A549 (cell line): ENCODE measurements around the gene LIMS1. TPM values are rescaled to one million over a fixed set of nuclear protein-coding genes. Genes with fewer than 3 reads are reported as not detected.
A peak's percentile ranks its signal among the peaks of the same experiment; 100 is the strongest.
"Not testable (repeated sequence)": the region's sequence is repeated elsewhere in the genome, so short reads cannot be mapped to it uniquely, and the experiment has no call there.

Experiments used
- ATAC-seq, 2 experiments: fragments of 200-7000 bp in 1 of 2; fragments of >200 bp in 1 of 2; cut with Nextera tagmentation in 1 of 2; cut with Tn5 transposase in 1 of 2; 3 replicates each; pipeline versions ENCODE4 v1.8.0 to v1.9.1; 2018 to 2020; ENCODE audit warnings: mild to moderate bottlenecking in 1 of 2, moderate library complexity in 1 of 2
- CTCF ChIA-PET: fragments of 300-600 bp; sonication (Branson Sonifier 250); formaldehyde crosslinking; extraction: SDS; loops from one replicate; lab custom pipeline; 2021; ENCODE audit warnings: antibody characterized with exemption, inconsistent platforms; lab: Yijun Ruan, JAX
- POLR2A ChIA-PET: fragments of 350-600 bp; formaldehyde crosslinking; extraction: SDS; loops from one replicate; lab custom pipeline; 2021; ENCODE audit warnings: antibody characterized with exemption, inconsistent platforms; lab: Yijun Ruan, JAX
- DNase-seq, 2 experiments: peaks; one replicate each; pipeline versions ENCODE4 v3.0.0 to v3.0.0-alpha.2; 2011 to 2016; ENCODE audit warnings: low read depth in 1 of 2, low spot score in 1 of 2
- FAIRE-seq: peaks from 2 replicates; lab custom pipeline; 2011; peaks lifted over from hg19 to GRCh38; lab: Jason Lieb, UNC
- H3K27ac ChIP-seq, 2 experiments: fragments of >200 bp; sonication (Bioruptor Twin); formaldehyde crosslinking; 3 replicates each; pipeline ENCODE4 v1.5.1; 2016 to 2017
- H3K4me1 ChIP-seq: fragments of >200 bp; sonication (Bioruptor Twin); formaldehyde crosslinking; 3 replicates; pipeline ENCODE4 v1.6.1; 2016
- H3K4me2 ChIP-seq: fragments of >200 bp; sonication (Bioruptor Twin); formaldehyde crosslinking; 3 replicates; pipeline ENCODE4 v1.6.1; 2016
- H3K4me3 ChIP-seq: fragments of >200 bp; sonication (Bioruptor Twin); formaldehyde crosslinking; 3 replicates; pipeline ENCODE4 v1.5.1; 2016
- H3K9me3 ChIP-seq: fragments of >200 bp; sonication (Bioruptor Twin); formaldehyde crosslinking; 3 replicates; pipeline ENCODE4 v1.6.1; 2016
- BCL3 ChIP-seq: fragments of >200 bp; sonication (Bioruptor Twin); formaldehyde crosslinking; IDR thresholded peaks from 3 replicates; pipeline ENCODE4 v1.6.1; 2016
- CBX8 ChIP-seq: fragments of 200-600 bp; sonication (generic); IDR thresholded peaks from 2 replicates; pipeline ENCODE4 v1.6.1; 2016
- CEBPB ChIP-seq, 2 experiments: fragments of >200 bp in 1 of 2; sonication (Bioruptor Twin) in 1 of 2; formaldehyde crosslinking in 1 of 2; IDR thresholded peaks; 2 replicates each; pipeline ENCODE4 v1.6.1; 2012 to 2016
- EP300 ChIP-seq, 2 experiments: fragments of >200 bp; sonication (Bioruptor Twin); formaldehyde crosslinking; IDR thresholded peaks; 2 replicates in 1 of 2; 3 replicates in 1 of 2; pipeline ENCODE4 v1.6.1; 2016 to 2017
- ESRRA ChIP-seq: fragments of 150-350 bp; IDR thresholded peaks from 2 replicates; pipeline ENCODE4 v1.6.1; 2014; ENCODE audit warnings: mild to moderate bottlenecking, low read length, borderline replicate concordance
- FOSL2 ChIP-seq, 2 experiments: fragments of 450-650 bp in 1 of 2; fragments of >200 bp in 1 of 2; sonication (Bioruptor Twin) in 1 of 2; formaldehyde crosslinking; IDR thresholded peaks; 2 replicates each; pipeline versions ENCODE4 v1.5.0 to v1.6.1; 2016 to 2020; ENCODE audit warnings: mild to moderate bottlenecking in 1 of 2, moderate library complexity in 1 of 2
- HEYL ChIP-seq: fragments of 250-450 bp; sonication (Bioruptor Pico); IDR thresholded peaks from 2 replicates; pipeline ENCODE4 v1.8.0; 2021; ENCODE audit warnings: mild to moderate bottlenecking, moderate library complexity
- JUN ChIP-seq, 2 experiments: fragments of >200 bp; sonication (Bioruptor Twin); formaldehyde crosslinking; IDR thresholded peaks; 2 replicates in 1 of 2; 3 replicates in 1 of 2; pipeline ENCODE4 v1.6.1; 2016 to 2017
- JUNB ChIP-seq: fragments of >200 bp; sonication (Bioruptor Twin); formaldehyde crosslinking; IDR thresholded peaks from 2 replicates; pipeline ENCODE4 v1.6.1; 2016
- KDM1A ChIP-seq: fragments of 200-600 bp; sonication (generic); IDR thresholded peaks from 2 replicates; pipeline ENCODE4 v1.6.1; 2016; ENCODE audit warnings: low read depth, mild to moderate bottlenecking
- MAFK ChIP-seq: fragments of 450-650 bp; IDR thresholded peaks from 2 replicates; pipeline ENCODE4 v1.6.1; 2014; ENCODE audit not compliant: partially characterized antibody
- NPAS2 ChIP-seq: fragments of 250-450 bp; sonication (Bioruptor Pico); IDR thresholded peaks from 2 replicates; pipeline ENCODE4 v1.8.0; 2022; ENCODE audit warnings: mild to moderate bottlenecking, moderate library complexity, borderline replicate concordance
- PHF8 ChIP-seq: fragments of 200-600 bp; sonication (generic); IDR thresholded peaks from 2 replicates; pipeline ENCODE4 v1.6.1; 2016; ENCODE audit warnings: low read depth, mild to moderate bottlenecking, antibody characterized with exemption, moderate library complexity, borderline replicate concordance
- RAD21 ChIP-seq, 2 experiments: fragments of >200 bp in 1 of 2; sonication (Bioruptor Twin) in 1 of 2; formaldehyde crosslinking in 1 of 2; IDR thresholded peaks in 1 of 2; conservative IDR thresholded peaks in 1 of 2; 2 replicates in 1 of 2; 3 replicates in 1 of 2; pipeline ENCODE4 v1.6.1; 2012 to 2018; ENCODE audit warnings: inconsistent platforms in 1 of 2
- TFCP2L1 ChIP-seq: fragments of 250-450 bp; sonication (Bioruptor Pico); IDR thresholded peaks from 2 replicates; pipeline ENCODE4 v1.5.0; 2021; ENCODE audit warnings: mild to moderate bottlenecking
- WGBS: methylation state at CpG from one replicate; pipeline ENCODE4 v1.1.6; 2017; ENCODE audit errors: missing lambda C conversion rate; 5-methylcytosine and 5-hydroxymethylcytosine counted together
- polyA plus RNA-seq, 4 experiments: library from polyadenylated mRNA; depleted of rRNA in 3 of 4; stranded (reverse); fragments of >200 nt; fragmentation: RNase III in 1 of 4; extraction: RNeasy Plus Mini Kit Qiagen cat#74134 plus additional on column Dnase treatment in 1 of 4; gene quantifications; 2 replicates in 3 of 4; 3 replicates in 1 of 4; pipeline ENCODE4 v1.2.3, GENCODE V29; 2011 to 2017
- TF ChIP-seq, protein P1 (sequence below): fragments of >200 bp; sonication (Bioruptor Twin); formaldehyde crosslinking; IDR thresholded peaks from 2 replicates; pipeline ENCODE4 v1.6.1; 2016
- TF ChIP-seq, protein P2 (sequence below): IDR thresholded peaks from 2 replicates; pipeline ENCODE4 v1.6.1; 2012

The LIMS1 gene
- polyA plus RNA-seq, 2 of the 4 experiments (the other 2 are of a cell fraction): 40.0 to 94.1 TPM

GRCh38 chr2:108491848-108492247 lies 42.4 kb upstream of the LIMS1 start:
- H3K4me3 ChIP-seq: no peak overlapping the region
- POLR2A ChIA-PET: interaction anchor here (0.7 to 1.2 kb wide), 4 partner anchors 42 to 92 kb away, joined by 3 to 9 read pairs (median 7); partner anchors contain the start of genes GCC2 and LIMS1
- FAIRE-seq (no peak), ATAC-seq (no peak), DNase-seq (no peak)
- peak overlapping the region; percentile 58 for H3K4me2 ChIP-seq
- H3K9me3 ChIP-seq: no peaks in the 10 kb centered on the region
- H3K4me1 ChIP-seq: peaks cover 27% of the 10 kb centered on the region
- CTCF ChIA-PET: interaction anchor here (0.6 to 2.5 kb wide), 3 partner anchors 92 to 272 kb away, joined by 3 to 10 read pairs (median 3); no protein-coding TSS in a partner anchor
- TF ChIP-seq CBX8 (no peak), MAFK (no peak), JUN (IDR thresholded peaks at IDR 0.05) (no peak), ESRRA (no peak), KDM1A (no peak)
- peak overlapping the region; percentile 73 to 77; a peak in 5 of 6 replicates for H3K27ac ChIP-seq

DNA sequence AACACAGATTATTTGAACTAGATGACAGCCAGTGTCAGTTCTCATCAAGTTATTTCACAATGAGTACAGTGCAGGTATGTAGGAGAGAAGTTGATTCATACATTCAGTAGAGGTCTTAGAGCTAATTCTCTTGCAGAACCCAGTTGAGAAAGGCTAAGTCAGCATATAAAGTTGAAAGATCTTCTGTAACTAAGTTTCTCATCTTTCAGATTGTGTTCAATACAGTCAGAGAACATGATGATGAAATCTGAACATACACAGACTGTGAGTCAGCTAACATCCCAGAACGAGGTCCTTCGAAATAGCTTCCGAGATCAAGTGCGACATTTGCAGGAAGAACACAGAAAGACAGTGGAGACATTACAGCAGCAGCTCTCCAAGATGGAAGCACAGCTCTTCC lies 41.9 kb upstream of the LIMS1 start:
- Histone ChIP-seq H3K4me2 (peak overlapping the region; percentile 58), H3K4me3 (no peak overlapping the region)
- 10% methylated on average over 4 of the region's 4 CpGs for WGBS
- ATAC-seq: peak; percentile 99
- TF ChIP-seq CEBPB (IDR thresholded peaks at IDR 0.05) (peak; percentile 83 to 89), NPAS2 (CRISPR knock-in tag) (no peak), BCL3 (no peak), PHF8 (no peak), MAFK (peak; percentile 100), JUNB (peak; percentile 76), FOSL2 (IDR thresholded peaks at IDR 0.05) (peak; percentile 82), FOSL2 (CRISPR knock-in tag; IDR thresholded peaks at IDR 0.05) (peak; percentile 92), HEYL (CRISPR knock-in tag) (no peak), JUN (IDR thresholded peaks at IDR 0.05) (peak; percentile 39 to 77; a peak in 2 of 5 replicates), EP300 (IDR thresholded peaks at IDR 0.05) (peak; percentile 25 to 35; a peak in 1 of 5 replicates), RAD21 (conservative IDR thresholded peaks at IDR 0.05 in 1 of 2, IDR thresholded peaks at IDR 0.05 in 1 of 2) (peak; percentile 33 to 48; a peak in 4 of 5 replicates), TFCP2L1 (no peak), KDM1A (no peak)
- TF ChIP-seq, protein P1, sequence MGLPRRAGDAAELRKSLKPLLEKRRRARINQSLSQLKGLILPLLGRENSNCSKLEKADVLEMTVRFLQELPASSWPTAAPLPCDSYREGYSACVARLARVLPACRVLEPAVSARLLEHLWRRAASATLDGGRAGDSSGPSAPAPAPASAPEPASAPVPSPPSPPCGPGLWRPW: 0 out of 2 replicates have a peak, but pooled peaks have one; percentile 31
- TF ChIP-seq, protein P2, sequence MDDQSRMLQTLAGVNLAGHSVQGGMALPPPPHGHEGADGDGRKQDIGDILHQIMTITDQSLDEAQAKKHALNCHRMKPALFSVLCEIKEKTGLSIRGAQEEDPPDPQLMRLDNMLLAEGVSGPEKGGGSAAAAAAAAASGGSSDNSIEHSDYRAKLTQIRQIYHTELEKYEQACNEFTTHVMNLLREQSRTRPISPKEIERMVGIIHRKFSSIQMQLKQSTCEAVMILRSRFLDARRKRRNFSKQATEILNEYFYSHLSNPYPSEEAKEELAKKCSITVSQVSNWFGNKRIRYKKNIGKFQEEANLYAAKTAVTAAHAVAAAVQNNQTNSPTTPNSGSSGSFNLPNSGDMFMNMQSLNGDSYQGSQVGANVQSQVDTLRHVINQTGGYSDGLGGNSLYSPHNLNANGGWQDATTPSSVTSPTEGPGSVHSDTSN: no peak
- TF ChIP-seq, all 56 proteins: peak for 8
- ChIA-PET POLR2A (interaction anchor here (0.7 to 1.2 kb wide), 5 partner anchors 41 to 92 kb away, joined by 3 to 9 read pairs (median 6); partner anchors contain the start of genes GCC2 and LIMS1), CTCF (interaction anchor here (0.6 to 2.5 kb wide), 4 partner anchors 92 to 273 kb away, joined by 3 to 10 read pairs (median 3); no protein-coding TSS in a partner anchor)
- H3K4me1 ChIP-seq: peaks cover 27% of the 10 kb centered on the region
- DNase-seq: peak; percentile 66 to 88
- peak overlapping the region; percentile 73 to 77 for H3K27ac ChIP-seq
- FAIRE-seq: peak; percentile 86
- H3K9me3 ChIP-seq: no peaks in the 10 kb centered on the region

DNA sequence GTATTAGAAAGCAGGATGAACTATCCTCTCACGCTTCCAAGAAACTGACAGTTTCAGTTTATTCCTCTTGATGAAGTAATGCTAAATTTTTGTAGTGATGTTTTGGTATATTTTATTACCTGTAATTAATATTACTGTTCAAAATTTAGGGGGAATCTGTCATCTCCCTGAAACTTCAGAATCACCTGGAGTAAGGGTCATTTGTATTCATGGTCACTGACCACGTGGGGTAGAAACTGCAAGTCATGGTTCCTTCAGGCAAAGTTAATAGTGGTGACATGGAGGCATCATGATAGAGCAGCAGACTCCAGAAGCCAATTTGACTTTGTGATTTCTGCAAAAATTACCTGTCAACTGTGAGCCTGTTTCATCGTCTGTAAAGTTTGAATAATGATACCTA lies 38.1 kb upstream of the LIMS1 start:
- CTCF ChIA-PET, H3K27ac ChIP-seq, H3K4me3 ChIP-seq, H3K4me2 ChIP-seq, ATAC-seq, DNase-seq, POLR2A ChIA-PET, H3K9me3 ChIP-seq, FAIRE-seq: not testable (repeated sequence)
- 75% methylated on average over 2 of the region's 3 CpGs for WGBS
- peaks cover 25% of the 10 kb centered on the region for H3K4me1 ChIP-seq

- DNase-seq, H3K27ac ChIP-seq, FAIRE-seq, CTCF ChIA-PET, POLR2A ChIA-PET, H3K4me3 ChIP-seq, H3K4me2 ChIP-seq, H3K9me3 ChIP-seq, ATAC-seq: not testable (repeated sequence)
- 90% methylated on average over 4 of the region's 4 CpGs for WGBS
- peaks cover 14% of the 10 kb centered on the region for H3K4me1 ChIP-seq
Measured at GRCh38 chr2:108507620-108508019, 26.6 kb upstream of the LIMS1 start.

DNA sequence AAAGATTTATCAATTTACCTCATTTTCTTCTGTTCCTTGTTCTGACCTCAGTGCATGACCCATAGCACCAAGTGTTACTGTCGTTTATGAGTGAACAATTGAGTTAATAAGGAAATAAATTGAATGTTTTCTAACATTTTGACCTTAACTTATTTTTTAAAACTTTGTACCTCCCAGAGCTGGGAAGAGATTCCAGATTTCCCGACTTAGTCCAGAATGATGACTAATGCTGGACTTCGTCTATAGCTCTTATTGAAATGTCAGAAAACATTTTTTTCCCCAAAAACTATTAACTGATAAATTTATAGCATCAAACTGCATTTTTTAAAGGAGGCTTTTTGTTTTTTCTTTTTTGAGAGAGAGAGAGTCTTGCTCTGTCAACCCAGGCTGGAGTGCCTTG lies 21.8 kb upstream of the LIMS1 start:
- POLR2A ChIA-PET, H3K9me3 ChIP-seq, FAIRE-seq, ATAC-seq, DNase-seq, H3K4me3 ChIP-seq, H3K4me2 ChIP-seq: not testable (repeated sequence)
- Histone ChIP-seq H3K27ac (peak overlapping the region in 1 of 2 experiments; percentile 32; a peak in 1 of 6 replicates), H3K4me1 (peaks cover 15% of the 10 kb centered on the region; the same call in 2 of the 3 replicates)
- CTCF ChIA-PET: interaction anchor here (0.9 kb wide), 1 partner anchor 124 kb away, joined by 3 read pairs; no protein-coding TSS in a partner anchor
- 64% methylated on average over 3 of the region's 3 CpGs for WGBS
